ENCODE results near the gene MMS19.

Gene MMS19

DNA sequence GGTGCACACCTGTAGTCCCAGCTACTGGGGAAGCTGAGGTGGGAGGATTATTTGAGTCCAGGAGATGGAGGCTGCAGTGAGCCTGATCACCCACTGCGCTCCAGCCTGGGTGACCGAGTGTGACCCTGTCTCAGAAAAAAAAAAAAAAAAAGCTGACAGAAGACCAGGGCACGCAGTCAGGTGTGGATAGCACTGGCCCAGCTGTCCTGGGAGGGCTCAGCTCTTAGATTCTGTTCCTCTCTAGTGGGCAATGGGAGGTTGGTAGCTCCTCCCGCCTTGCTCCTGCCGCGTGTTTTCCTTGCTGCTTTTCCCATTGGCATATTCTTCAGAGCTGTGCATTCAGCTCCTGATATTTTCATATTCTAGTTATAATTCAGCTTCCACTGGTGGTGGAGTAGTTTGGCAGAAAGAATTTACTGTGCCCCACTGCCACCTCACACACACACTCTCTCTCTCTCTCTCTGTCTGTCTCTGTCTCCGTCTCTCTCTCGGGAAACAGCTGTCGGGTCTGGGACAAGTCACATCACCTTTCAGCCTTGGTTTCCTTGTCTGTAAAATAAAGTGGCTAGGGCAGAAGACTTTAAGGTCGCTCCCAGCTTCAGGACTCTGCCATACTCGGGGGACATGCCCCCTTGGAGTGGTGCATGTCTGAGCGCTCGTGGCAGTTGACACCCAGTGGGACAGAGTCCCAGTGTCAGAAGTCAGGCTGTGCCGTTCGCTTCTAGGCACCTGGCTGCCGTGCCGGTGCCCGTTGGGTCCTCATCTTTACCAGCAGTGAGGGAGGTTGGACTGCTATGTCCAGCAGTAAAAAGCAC, 48.4 kb upstream of the MMS19 start:
- Histone ChIP-seq H3K9me2 (replicated peaks; ENCODE audit: insufficient read depth, low read length) (no peaks in the 10 kb centered on the region), H2AFZ (ENCODE audit: low read depth, low read length, severe bottlenecking) (no peak overlapping the region), H3K4me2 (ENCODE audit: low read depth, low read length, poor library complexity, severe bottlenecking) (no peak overlapping the region), H3K36me3 (ENCODE audit: low read length) (no peaks in the 10 kb centered on the region), H3F3A (ENCODE audit: insufficient read depth) (no peaks in the 10 kb centered on the region), H3K27me3 (ENCODE audit: low read length) (no peaks in the 10 kb centered on the region), H3K9ac (ENCODE audit: low read length) (no peak overlapping the region), H3K27ac (ENCODE audit: low read depth, low read length) (no peak overlapping the region), H3K79me2 (ENCODE audit: insufficient read depth, low read length) (no peaks in the 10 kb centered on the region), H3K4me3 (ENCODE audit: insufficient read depth, low read length, poor library complexity, severe bottlenecking) (no peak overlapping the region), H4K20me1 (ENCODE audit: low read depth, low read length) (no peaks in the 10 kb centered on the region), H3K9me3 (ENCODE audit: insufficient read depth, low read length) (no peaks in the 10 kb centered on the region)
- TF ChIP-seq, protein P1, sequence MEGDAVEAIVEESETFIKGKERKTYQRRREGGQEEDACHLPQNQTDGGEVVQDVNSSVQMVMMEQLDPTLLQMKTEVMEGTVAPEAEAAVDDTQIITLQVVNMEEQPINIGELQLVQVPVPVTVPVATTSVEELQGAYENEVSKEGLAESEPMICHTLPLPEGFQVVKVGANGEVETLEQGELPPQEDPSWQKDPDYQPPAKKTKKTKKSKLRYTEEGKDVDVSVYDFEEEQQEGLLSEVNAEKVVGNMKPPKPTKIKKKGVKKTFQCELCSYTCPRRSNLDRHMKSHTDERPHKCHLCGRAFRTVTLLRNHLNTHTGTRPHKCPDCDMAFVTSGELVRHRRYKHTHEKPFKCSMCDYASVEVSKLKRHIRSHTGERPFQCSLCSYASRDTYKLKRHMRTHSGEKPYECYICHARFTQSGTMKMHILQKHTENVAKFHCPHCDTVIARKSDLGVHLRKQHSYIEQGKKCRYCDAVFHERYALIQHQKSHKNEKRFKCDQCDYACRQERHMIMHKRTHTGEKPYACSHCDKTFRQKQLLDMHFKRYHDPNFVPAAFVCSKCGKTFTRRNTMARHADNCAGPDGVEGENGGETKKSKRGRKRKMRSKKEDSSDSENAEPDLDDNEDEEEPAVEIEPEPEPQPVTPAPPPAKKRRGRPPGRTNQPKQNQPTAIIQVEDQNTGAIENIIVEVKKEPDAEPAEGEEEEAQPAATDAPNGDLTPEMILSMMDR (IDR thresholded peaks at IDR 0.05; ENCODE audit: insufficient read depth, low read length, poor library complexity, severe bottlenecking), result no peak
- TF ChIP-seq EZH2phosphoT487 (conservative IDR thresholded peaks at IDR 0.05; ENCODE audit: low read length), result no peak

DNA sequence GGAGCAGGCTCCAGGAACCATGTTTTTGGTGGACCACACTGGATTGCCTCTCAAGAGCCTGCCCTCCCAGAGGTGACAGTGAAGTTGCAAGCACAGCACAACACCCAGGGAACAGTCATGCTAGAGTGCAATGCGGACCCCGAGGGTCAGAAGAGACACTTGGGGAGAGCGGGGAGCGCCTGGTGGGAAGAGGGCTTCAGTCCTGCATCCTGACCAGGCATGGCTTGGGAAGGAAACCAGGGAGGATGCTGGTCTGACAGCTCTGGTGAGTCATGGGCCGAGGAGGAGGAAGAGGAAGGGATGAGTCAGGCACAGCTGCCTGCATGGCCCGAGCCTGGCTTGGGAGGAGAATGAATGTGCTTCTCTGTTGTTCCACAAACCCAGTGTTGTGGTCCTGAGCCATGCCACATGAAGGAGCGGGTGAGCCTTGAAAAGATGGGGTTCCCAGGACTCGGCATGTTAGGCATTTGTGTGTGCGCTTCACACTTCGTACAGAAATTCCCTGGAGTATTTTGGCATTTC, 44.9 kb upstream of the MMS19 start:
- H2AFZ ChIP-seq (ENCODE audit: low read depth, low read length, severe bottlenecking), result no peak overlapping the region
- H3K4me3 ChIP-seq (ENCODE audit: insufficient read depth, low read length, poor library complexity, severe bottlenecking), result no peak overlapping the region
- H3K27me3 ChIP-seq (ENCODE audit: low read length), result no peaks in the 10 kb centered on the region
- H3K9me2 ChIP-seq (replicated peaks; ENCODE audit: insufficient read depth, low read length), result no peaks in the 10 kb centered on the region
- H3K79me2 ChIP-seq (ENCODE audit: insufficient read depth, low read length), result no peaks in the 10 kb centered on the region
- H3K36me3 ChIP-seq (ENCODE audit: low read length), result no peaks in the 10 kb centered on the region
- no peaks in the 10 kb centered on the region for H4K20me1 ChIP-seq (ENCODE audit: low read depth, low read length)
- no peaks in the 10 kb centered on the region for H3F3A ChIP-seq (ENCODE audit: insufficient read depth)
- TF ChIP-seq, protein P1 (IDR thresholded peaks at IDR 0.05; ENCODE audit: insufficient read depth, low read length, poor library complexity, severe bottlenecking), result no peak
- TF ChIP-seq EZH2phosphoT487 (conservative IDR thresholded peaks at IDR 0.05; ENCODE audit: low read length), result no peak
- no peaks in the 10 kb centered on the region for H3K9me3 ChIP-seq (ENCODE audit: insufficient read depth, low read length)
- no peak overlapping the region for H3K4me2 ChIP-seq (ENCODE audit: low read depth, low read length, poor library complexity, severe bottlenecking)
- H3K9ac ChIP-seq (ENCODE audit: low read length), result no peak overlapping the region
- no peak overlapping the region for H3K27ac ChIP-seq (ENCODE audit: low read depth, low read length)

DNA sequence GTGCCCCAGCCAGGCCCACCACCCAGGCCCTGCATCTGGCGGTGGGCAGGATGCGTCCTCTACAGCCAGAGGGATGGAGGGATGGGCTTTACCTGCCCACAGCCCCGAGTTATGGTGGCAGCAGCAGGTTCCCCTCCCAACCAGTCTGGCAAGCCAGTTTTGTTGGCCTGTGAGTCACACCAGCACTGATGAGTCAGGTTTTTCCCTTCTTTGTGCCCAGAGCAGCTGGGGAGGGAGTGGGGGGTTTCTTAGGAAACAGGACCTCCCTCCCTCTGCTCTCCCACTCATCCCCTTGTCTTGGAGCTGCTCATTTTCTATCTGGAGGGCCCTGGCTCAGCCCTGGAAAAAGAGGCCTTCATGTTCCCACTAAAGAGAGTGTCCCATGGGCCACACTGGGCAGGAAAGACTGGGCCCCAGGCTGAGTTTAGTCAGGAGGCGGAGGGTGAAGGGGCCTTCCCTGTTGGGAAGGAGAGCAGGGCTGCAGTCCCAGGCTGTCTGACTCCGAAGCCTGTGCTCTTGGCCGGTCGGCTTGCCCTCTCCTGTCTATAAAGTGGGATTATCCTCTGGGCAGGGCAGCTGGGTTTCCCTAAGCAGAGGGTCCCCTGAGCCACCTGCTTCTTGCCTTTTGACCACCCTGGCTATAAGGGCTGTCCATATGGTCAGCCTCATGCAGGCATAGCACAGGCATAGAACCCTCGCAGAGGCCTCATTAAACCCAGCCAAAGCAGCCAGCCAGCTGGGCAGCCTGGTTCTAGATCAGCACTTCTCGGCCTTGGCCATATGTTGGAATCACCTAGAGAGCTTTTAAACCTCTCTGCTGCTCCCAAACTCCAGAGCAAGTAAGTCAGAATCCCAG, 44.2 kb upstream of the MMS19 start:
- TF ChIP-seq EZH2phosphoT487 (conservative IDR thresholded peaks at IDR 0.05; ENCODE audit: low read length), result no peak
- TF ChIP-seq, protein P1 (IDR thresholded peaks at IDR 0.05; ENCODE audit: insufficient read depth, low read length, poor library complexity, severe bottlenecking), result no peak
- Histone ChIP-seq H4K20me1 (ENCODE audit: low read depth, low read length) (no peaks in the 10 kb centered on the region), H3K4me3 (ENCODE audit: insufficient read depth, low read length, poor library complexity, severe bottlenecking) (no peak overlapping the region), H3K9me2 (replicated peaks; ENCODE audit: insufficient read depth, low read length) (no peaks in the 10 kb centered on the region), H3K9ac (ENCODE audit: low read length) (no peak overlapping the region), H3F3A (ENCODE audit: insufficient read depth) (no peaks in the 10 kb centered on the region), H3K9me3 (ENCODE audit: insufficient read depth, low read length) (no peaks in the 10 kb centered on the region), H3K27me3 (ENCODE audit: low read length) (no peaks in the 10 kb centered on the region), H3K79me2 (ENCODE audit: insufficient read depth, low read length) (no peaks in the 10 kb centered on the region), H2AFZ (ENCODE audit: low read depth, low read length, severe bottlenecking) (no peak overlapping the region), H3K27ac (ENCODE audit: low read depth, low read length) (no peak overlapping the region), H3K36me3 (ENCODE audit: low read length) (no peaks in the 10 kb centered on the region), H3K4me2 (ENCODE audit: low read depth, low read length, poor library complexity, severe bottlenecking) (no peak overlapping the region)

Data from SU-DHL-6 (cell line).